Mesothelial cell of epicardium (in vitro differentiated cells): ENCODE data around the gene RNF150. TPM values are rescaled to one million over a fixed set of nuclear protein-coding genes. Genes with fewer than 3 reads are reported as not detected.

Experiments
- DNase-seq, 2 experiments: peaks; one replicate each; pipeline ENCODE4 v3.0.0; 2021; ENCODE audit warnings: low spot score in 2 of 2; ENCODE audit not compliant: unreplicated experiment in 2 of 2
- H3K27ac Mint-ChIP-seq: 2 replicates; pipeline ENCODE4 v1.8.0; 2021; ENCODE audit warnings: mixed read lengths
- H3K27me3 Mint-ChIP-seq: 2 replicates; pipeline ENCODE4 v1.8.0; 2021; ENCODE audit warnings: low read depth, mixed read lengths
- H3K36me3 Mint-ChIP-seq: 2 replicates; pipeline ENCODE4 v1.8.0; 2021; ENCODE audit warnings: mixed read lengths
- H3K4me1 Mint-ChIP-seq: 2 replicates; pipeline ENCODE4 v1.8.0; 2021; ENCODE audit warnings: mixed read lengths
- H3K4me3 Mint-ChIP-seq: 2 replicates; pipeline ENCODE4 v1.8.0; 2021; ENCODE audit warnings: mild to moderate bottlenecking, moderate library complexity, mixed read lengths
- H3K9me3 Mint-ChIP-seq: 2 replicates; pipeline ENCODE4 v1.8.0; 2021; ENCODE audit warnings: mixed read lengths
- CTCF ChIP-seq: fragments of 200-600 bp; sonication (generic); IDR thresholded peaks from one replicate; pipeline ENCODE4 v1.5.0; 2021; ENCODE audit warnings: antibody characterized with exemption; ENCODE audit not compliant: unreplicated experiment
- total RNA-seq: library from RNA; stranded (reverse); gene quantifications from 3 replicates; pipeline ENCODE4 v1.2.1, GENCODE V29; 2021

The RNF150 gene
- total RNA-seq, 1 donor from 2014 or later, result 40.1 TPM

- no peak for DNase-seq
- H3K4me3 Mint-ChIP-seq, result no peak overlapping the region
- peaks cover 17% of the 10 kb centered on the region for H3K36me3 Mint-ChIP-seq
- peaks cover 24% of the 10 kb centered on the region for H3K4me1 Mint-ChIP-seq
- no peak for TF ChIP-seq CTCF
- H3K9me3 Mint-ChIP-seq, result peaks cover 23% of the 10 kb centered on the region
- H3K27me3 Mint-ChIP-seq, result no peaks in the 10 kb centered on the region
- peak overlapping the region; percentile 81 for H3K27ac Mint-ChIP-seq
These were observed 97.3 kb downstream of the RNF150 start for GRCh38 chr4:141035920-141036319.

- no peak for TF ChIP-seq CTCF
- Mint-ChIP-seq H3K9me3 (peaks cover 14% of the 10 kb centered on the region), H3K36me3 (peaks cover 3% of the 10 kb centered on the region), H3K27me3 (no peaks in the 10 kb centered on the region), H3K4me1 (peaks cover 27% of the 10 kb centered on the region), H3K4me3 (no peak overlapping the region), H3K27ac (peak overlapping the region; percentile 26)
- DNase-seq, result no peak
These were observed 105.2 kb downstream of the RNF150 start for GRCh38 chr4:141028024-141028529.

- Mint-ChIP-seq H3K9me3 (peaks cover 10% of the 10 kb centered on the region), H3K36me3 (no peaks in the 10 kb centered on the region), H3K4me3 (no peak overlapping the region), H3K27me3 (no peaks in the 10 kb centered on the region), H3K27ac (peak overlapping the region; percentile 45), H3K4me1 (peaks cover 27% of the 10 kb centered on the region)
- TF ChIP-seq CTCF, result no peak
- DNase-seq, result no peak
These were observed 105.8 kb downstream of the RNF150 start for GRCh38 chr4:141027421-141027820.

GRCh38 chr4:141026900-141027299 lies 106.4 kb downstream of the RNF150 start:
- TF ChIP-seq CTCF, result no peak
- Mint-ChIP-seq H3K9me3 (peaks cover 10% of the 10 kb centered on the region), H3K36me3 (no peaks in the 10 kb centered on the region), H3K4me1 (peaks cover 32% of the 10 kb centered on the region), H3K27me3 (no peaks in the 10 kb centered on the region), H3K27ac (peak overlapping the region; percentile 75), H3K4me3 (no peak overlapping the region)
- DNase-seq, result no peak

- no peak overlapping the region for H3K4me3 Mint-ChIP-seq
- no peaks in the 10 kb centered on the region for H3K27me3 Mint-ChIP-seq
- no peak overlapping the region for H3K27ac Mint-ChIP-seq
- no peak for DNase-seq
- no peaks in the 10 kb centered on the region for H3K36me3 Mint-ChIP-seq
- peaks cover 50% of the 10 kb centered on the region for H3K4me1 Mint-ChIP-seq
- H3K9me3 Mint-ChIP-seq, result no peaks in the 10 kb centered on the region
- TF ChIP-seq CTCF, result no peak
These were observed 110.2 kb downstream of the RNF150 start for GRCh38 chr4:141023051-141023450.

GRCh38 chr4:141022111-141022695 lies 111.1 kb downstream of the RNF150 start:
- H3K4me1 Mint-ChIP-seq, result peaks cover 44% of the 10 kb centered on the region
- H3K27me3 Mint-ChIP-seq, result no peaks in the 10 kb centered on the region
- peak overlapping the region; percentile 93 for H3K27ac Mint-ChIP-seq
- H3K4me3 Mint-ChIP-seq, result no peak overlapping the region
- no peak for DNase-seq
- no peaks in the 10 kb centered on the region for H3K9me3 Mint-ChIP-seq
- TF ChIP-seq CTCF, result no peak
- no peaks in the 10 kb centered on the region for H3K36me3 Mint-ChIP-seq
